Activated T-helper 2 cell treated with anti-CD3 and anti-CD28 coated beads, Interferon-gamma antibody, Interleukin-2, Interleukin-4, amounts not matched to agents 10 μg/mL and 5 μg/mL and 100 μg/mL, durations not matched to agents 14 hours and 24 hours and 36 hours (primary cell): ENCODE measurements around the gene UTP4. TPM values are rescaled to one million over a fixed set of nuclear protein-coding genes. Genes with fewer than 3 reads are reported as not detected.

ENCODE experiments used
- DNase-seq: peaks from one replicate; pipeline ENCODE4 v3.0.0; 2021; ENCODE audit warnings: low spot score
- H3K27ac Mint-ChIP-seq: one replicate; pipeline ENCODE4 v1.8.0; 2021; ENCODE audit warnings: mixed read lengths
- H3K27me3 Mint-ChIP-seq: one replicate; pipeline ENCODE4 v1.8.0; 2021; ENCODE audit warnings: low read depth, mixed read lengths
- H3K36me3 Mint-ChIP-seq: one replicate; pipeline ENCODE4 v1.8.0; 2021; ENCODE audit warnings: low read depth, mixed read lengths
- H3K4me1 Mint-ChIP-seq: one replicate; pipeline ENCODE4 v1.8.0; 2021; ENCODE audit warnings: low read depth, mixed read lengths
- H3K4me3 Mint-ChIP-seq: one replicate; pipeline ENCODE4 v1.8.0; 2021; ENCODE audit warnings: low read depth, mild to moderate bottlenecking, moderate library complexity, mixed read lengths
- H3K9me3 Mint-ChIP-seq: one replicate; pipeline ENCODE4 v1.8.0; 2021; ENCODE audit warnings: mixed read lengths
- intact Hi-C: fragments of 100-400 bp; cut with micrococcal nuclease; formaldehyde crosslinking; loops from one replicate; pipeline ENCODE4 v1.15.1; 2023
- total RNA-seq: library from RNA; stranded (reverse); gene quantifications from 2 replicates; pipeline ENCODE4 v1.2.3, GENCODE V29; 2022

Gene UTP4
- total RNA-seq, 1 donor from 2014 or later = 104 TPM

- Mint-ChIP-seq H3K27me3 (no peaks in the 10 kb centered on the region), H3K4me3 (no peak overlapping the region), H3K9me3 (no peaks in the 10 kb centered on the region), H3K4me1 (peaks cover 25% of the 10 kb centered on the region), H3K36me3 (peaks cover 14% of the 10 kb centered on the region), H3K27ac (no peak overlapping the region)
- DNase-seq = no peak
- intact Hi-C loops = no loop called here
Measured at GRCh38 chr16:69193855-69194254, 61.4 kb downstream of the UTP4 start.

GRCh38 chr16:69194488-69194887, 62.0 kb downstream of the UTP4 start:
- no peak overlapping the region for H3K4me3 Mint-ChIP-seq
- no peaks in the 10 kb centered on the region for H3K9me3 Mint-ChIP-seq
- H3K27me3 Mint-ChIP-seq = no peaks in the 10 kb centered on the region
- no peak overlapping the region for H3K27ac Mint-ChIP-seq
- H3K4me1 Mint-ChIP-seq = peaks cover 23% of the 10 kb centered on the region
- peaks cover 14% of the 10 kb centered on the region for H3K36me3 Mint-ChIP-seq
- DNase-seq = no peak
- intact Hi-C loops = no loop called here

GRCh38 chr16:69195369-69196029, 63.0 kb downstream of the UTP4 start:
- no peak for DNase-seq
- H3K4me1 Mint-ChIP-seq = peaks cover 19% of the 10 kb centered on the region
- H3K27ac Mint-ChIP-seq = no peak overlapping the region
- H3K27me3 Mint-ChIP-seq = no peaks in the 10 kb centered on the region
- intact Hi-C loops = no loop called here
- H3K36me3 Mint-ChIP-seq = peaks cover 9% of the 10 kb centered on the region
- no peak overlapping the region for H3K4me3 Mint-ChIP-seq
- no peaks in the 10 kb centered on the region for H3K9me3 Mint-ChIP-seq

- no peaks in the 10 kb centered on the region for H3K27me3 Mint-ChIP-seq
- H3K4me3 Mint-ChIP-seq = no peak overlapping the region
- no peak for DNase-seq
- peaks cover 8% of the 10 kb centered on the region for H3K36me3 Mint-ChIP-seq
- intact Hi-C loops = no loop called here
- H3K9me3 Mint-ChIP-seq = no peaks in the 10 kb centered on the region
- H3K27ac Mint-ChIP-seq = no peak overlapping the region
- peaks cover 16% of the 10 kb centered on the region for H3K4me1 Mint-ChIP-seq
Measured at GRCh38 chr16:69197573-69197972, 65.1 kb downstream of the UTP4 start.

DNA sequence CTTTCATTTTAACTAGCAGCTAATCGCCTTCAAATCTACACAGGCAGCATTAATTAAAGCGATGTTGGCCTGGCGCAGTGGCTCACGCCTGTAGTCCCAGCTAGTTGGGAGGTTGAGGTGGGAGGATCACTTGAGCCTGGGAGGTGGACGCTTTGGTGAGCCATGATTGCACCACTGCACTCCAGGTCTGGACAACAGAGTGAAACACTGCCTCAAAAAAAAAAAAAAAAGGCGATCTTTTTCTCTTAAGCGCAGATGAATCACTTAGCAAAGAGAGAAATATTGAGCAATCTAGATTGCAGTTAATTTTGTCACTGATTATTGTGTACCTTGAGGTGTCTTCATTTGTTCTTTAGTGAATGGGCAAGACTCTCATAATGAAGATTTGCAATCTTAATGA, 66.9 kb downstream of the UTP4 start:
- DNase-seq = no peak
- intact Hi-C loops = no loop called here
- Mint-ChIP-seq H3K4me3 (no peak overlapping the region), H3K9me3 (no peaks in the 10 kb centered on the region), H3K4me1 (peaks cover 18% of the 10 kb centered on the region), H3K36me3 (peaks cover 10% of the 10 kb centered on the region), H3K27ac (no peak overlapping the region), H3K27me3 (no peaks in the 10 kb centered on the region)

GRCh38 chr16:69201291-69201690, 68.8 kb downstream of the UTP4 start:
- peak overlapping the region; percentile 25 for H3K27ac Mint-ChIP-seq
- peaks cover 26% of the 10 kb centered on the region for H3K4me1 Mint-ChIP-seq
- intact Hi-C loops = no loop called here
- no peaks in the 10 kb centered on the region for H3K27me3 Mint-ChIP-seq
- no peak overlapping the region for H3K4me3 Mint-ChIP-seq
- H3K9me3 Mint-ChIP-seq = no peaks in the 10 kb centered on the region
- DNase-seq = no peak
- peaks cover 16% of the 10 kb centered on the region for H3K36me3 Mint-ChIP-seq

DNA sequence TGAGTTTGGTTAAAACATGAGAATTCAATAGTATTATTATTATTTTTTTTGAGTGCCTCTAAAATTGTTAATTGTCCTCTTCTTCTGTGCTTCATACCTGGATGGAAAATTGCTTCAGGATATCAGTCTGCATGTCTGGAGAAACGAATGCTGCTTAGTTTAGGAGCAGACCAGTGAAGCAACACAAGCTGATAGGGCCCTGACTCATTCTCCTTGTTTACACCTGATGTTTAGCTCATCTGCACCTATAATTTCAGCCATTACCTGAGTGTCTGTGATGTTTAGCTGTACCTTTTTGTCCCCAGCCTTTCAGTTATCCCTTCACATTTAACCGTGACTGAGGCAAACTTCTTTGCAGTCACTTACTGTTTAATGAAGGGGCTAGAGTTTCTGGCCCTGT, 69.3 kb downstream of the UTP4 start:
- intact Hi-C loops = no loop called here
- H3K36me3 Mint-ChIP-seq = peaks cover 16% of the 10 kb centered on the region
- no peak overlapping the region for H3K4me3 Mint-ChIP-seq
- H3K27me3 Mint-ChIP-seq = no peaks in the 10 kb centered on the region
- no peak for DNase-seq
- peaks cover 26% of the 10 kb centered on the region for H3K4me1 Mint-ChIP-seq
- H3K9me3 Mint-ChIP-seq = no peaks in the 10 kb centered on the region
- H3K27ac Mint-ChIP-seq = no peak overlapping the region

DNA sequence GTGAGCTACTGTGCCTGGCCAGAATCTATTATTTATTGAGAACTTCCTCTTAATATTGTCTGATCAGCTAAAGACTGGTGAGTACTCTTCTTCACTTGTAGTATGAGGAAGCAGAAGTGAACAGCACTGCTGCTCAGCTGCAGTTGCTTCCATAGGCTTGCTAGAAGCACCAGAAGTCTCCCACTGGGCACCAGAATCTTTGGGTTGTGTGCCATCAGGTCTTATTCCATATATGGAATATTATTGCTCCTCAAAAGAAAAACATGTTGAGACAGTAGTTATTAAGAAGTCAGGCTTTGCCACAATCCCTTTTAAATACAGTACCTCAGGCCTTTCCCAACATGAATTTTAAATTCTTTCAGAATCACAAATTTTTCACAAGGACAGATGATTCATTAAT, 71.7 kb downstream of the UTP4 start:
- Mint-ChIP-seq H3K4me3 (no peak overlapping the region), H3K27me3 (no peaks in the 10 kb centered on the region), H3K4me1 (peaks cover 19% of the 10 kb centered on the region), H3K36me3 (peaks cover 12% of the 10 kb centered on the region), H3K9me3 (no peaks in the 10 kb centered on the region), H3K27ac (peak overlapping the region; percentile 87)
- DNase-seq = no peak
- intact Hi-C loops = loop anchor here (1.0 kb wide), 2 partner anchors 16 to 38 kb away; no protein-coding TSS in a partner anchor

GRCh38 chr16:69209735-69210134, 77.3 kb downstream of the UTP4 start:
- no peak overlapping the region for H3K27ac Mint-ChIP-seq
- no peaks in the 10 kb centered on the region for H3K27me3 Mint-ChIP-seq
- intact Hi-C loops = no loop called here
- no peak for DNase-seq
- H3K9me3 Mint-ChIP-seq = no peaks in the 10 kb centered on the region
- peaks cover 2% of the 10 kb centered on the region for H3K36me3 Mint-ChIP-seq
- H3K4me3 Mint-ChIP-seq = no peak overlapping the region
- peaks cover 5% of the 10 kb centered on the region for H3K4me1 Mint-ChIP-seq

GRCh38 chr16:69217433-69217832, 85.0 kb downstream of the UTP4 start:
- H3K9me3 Mint-ChIP-seq = no peaks in the 10 kb centered on the region
- intact Hi-C loops = no loop called here
- no peaks in the 10 kb centered on the region for H3K36me3 Mint-ChIP-seq
- H3K27me3 Mint-ChIP-seq = no peaks in the 10 kb centered on the region
- H3K4me1 Mint-ChIP-seq = peaks cover 5% of the 10 kb centered on the region
- no peak for DNase-seq
- H3K27ac Mint-ChIP-seq = no peak overlapping the region
- H3K4me3 Mint-ChIP-seq = no peak overlapping the region

Other genes with a start within 250 kb of the UTP4 start
- 1.1 and 1.2 TPM in 2 replicates for gene HAS3, start 27.0 kb upstream of the UTP4 start, total RNA-seq
- gene CHTF8, start 61 bp upstream of the UTP4 start, total RNA-seq = 121 and 138 TPM in 2 replicates
- 29.8 and 30.4 TPM in 2 replicates for gene SNTB2, start 54.5 kb downstream of the UTP4 start, total RNA-seq
- 34.6 and 36.3 TPM in 2 replicates for gene VPS4A, start 178.7 kb downstream of the UTP4 start, total RNA-seq
- gene PDF, start 197.9 kb downstream of the UTP4 start, total RNA-seq = 15.5 and 17.8 TPM in 2 replicates
- 41.5 and 42.9 TPM in 2 replicates for gene COG8, start 206.9 kb downstream of the UTP4 start, total RNA-seq
- 60.5 and 60.8 TPM in 2 replicates for gene NIP7, start 207.1 kb downstream of the UTP4 start, total RNA-seq
- gene TMED6, start 219.1 kb downstream of the UTP4 start, total RNA-seq = 1.8 and 1.9 TPM in 2 replicates